Smooth muscle cell (in vitro differentiated cells): ENCODE data around the gene ZNF451. TPM values are rescaled to one million over a fixed set of nuclear protein-coding genes. Genes with fewer than 3 reads are reported as not detected.

Experiments
- DNase-seq: peaks from one replicate; lab custom pipeline; 2025; ENCODE audit not compliant: unreplicated experiment; lab: John Stamatoyannopoulos, UW
- H2AFZ ChIP-seq: fragments of 200-600 bp; sonication (generic); 2 replicates; pipeline ENCODE4 v1.6.0; 2016; ENCODE audit warnings: antibody characterized with exemption, low read depth, mild to moderate bottlenecking
- H3F3A ChIP-seq: fragments of 200-600 bp; sonication (generic); 2 replicates; pipeline ENCODE4 v1.6.0; 2017; ENCODE audit warnings: antibody characterized with exemption, low read depth
- H3K27ac ChIP-seq: fragments of 200-600 bp; sonication (generic); 2 replicates; pipeline ENCODE4 v1.5.1; 2016; ENCODE audit warnings: low read depth, mild to moderate bottlenecking
- H3K27me3 ChIP-seq: fragments of 200-600 bp; sonication (generic); 2 replicates; pipeline ENCODE4 v1.6.1; 2016; ENCODE audit warnings: low read depth, mild to moderate bottlenecking
- H3K36me3 ChIP-seq: fragments of 200-600 bp; sonication (generic); 2 replicates; pipeline ENCODE4 v1.5.1; 2016; ENCODE audit warnings: low read depth
- H3K4me1 ChIP-seq: fragments of 200-600 bp; sonication (generic); 2 replicates; pipeline ENCODE4 v1.5.1; 2016; ENCODE audit warnings: low read depth
- H3K4me2 ChIP-seq: fragments of 200-600 bp; sonication (generic); 2 replicates; pipeline ENCODE4 v1.6.0; 2016; ENCODE audit warnings: mild to moderate bottlenecking
- H3K4me3 ChIP-seq: fragments of 200-600 bp; sonication (generic); 2 replicates; pipeline ENCODE4 v1.5.1; 2016; ENCODE audit warnings: mild to moderate bottlenecking
- H3K79me2 ChIP-seq: fragments of 200-600 bp; sonication (generic); 2 replicates; pipeline ENCODE4 v1.6.0; 2016; ENCODE audit warnings: low read depth, mild to moderate bottlenecking
- H3K9ac ChIP-seq: fragments of 200-600 bp; sonication (generic); 2 replicates; pipeline ENCODE4 v1.6.0; 2016; ENCODE audit warnings: low read depth
- H3K9me3 ChIP-seq: fragments of 200-600 bp; sonication (generic); replicated peaks from 2 replicates; pipeline ENCODE4 v1.5.1; 2016; ENCODE audit warnings: low read depth
- H4K20me1 ChIP-seq: fragments of 200-600 bp; sonication (generic); 2 replicates; pipeline ENCODE4 v1.6.0; 2016; ENCODE audit warnings: low read depth
- CTCF ChIP-seq: fragments of 200-600 bp; sonication (generic); IDR thresholded peaks from 2 replicates; pipeline ENCODE4 v1.5.1; 2017; ENCODE audit warnings: borderline replicate concordance, mild to moderate bottlenecking, antibody characterized with exemption; ENCODE audit not compliant: insufficient read depth, poor library complexity, severe bottlenecking
- WGBS: methylation state at CpG from one replicate; pipeline ENCODE4 v1.1.7; 2016; ENCODE audit warnings: low lambda C conversion rate; 5-methylcytosine and 5-hydroxymethylcytosine counted together
- polyA plus RNA-seq: library from polyadenylated mRNA; unstranded; fragments of >200 nt; fragmentation: Nextera tagmentation; extraction: Ambion mirVana; gene quantifications from 2 replicates; pipeline ENCODE4 v1.2.1, GENCODE V29; 2016
- total RNA-seq: library from RNA; depleted of rRNA; stranded (reverse); fragments of >200 nt; gene quantifications from 2 replicates; pipeline ENCODE4 v1.2.3, GENCODE V29; 2014

ZNF451 gene
- total and polyA plus RNA-seq, 2 experiments from 2014 or later: 21.1 to 76.5 TPM

- Histone ChIP-seq H2AFZ (no peak overlapping the region), H4K20me1 (peaks cover 89% of the 10 kb centered on the region), H3K4me2 (no peak overlapping the region), H3K27ac (peak overlapping the region; percentile 20), H3K27me3 (no peaks in the 10 kb centered on the region), H3K4me3 (no peak overlapping the region), H3F3A (peaks cover 15% of the 10 kb centered on the region), H3K79me2 (peaks cover 99% of the 10 kb centered on the region), H3K4me1 (peaks cover 22% of the 10 kb centered on the region), H3K36me3 (no peaks in the 10 kb centered on the region), H3K9ac (no peak overlapping the region), H3K9me3 (no peaks in the 10 kb centered on the region)
- WGBS: 65% methylated on average over 1 of the region's 1 CpG
- TF ChIP-seq CTCF: no peak
- no peak for DNase-seq
Measured at GRCh38 chr6:57201718-57202117, 111.7 kb downstream of the ZNF451 start.

- peaks cover 74% of the 10 kb centered on the region for H4K20me1 ChIP-seq
- H3K9me3 ChIP-seq: no peaks in the 10 kb centered on the region
- H3K27ac ChIP-seq: peak overlapping the region; percentile 79
- no peak overlapping the region for H3K9ac ChIP-seq
- WGBS: 62% methylated on average over 7 of the region's 7 CpGs
- TF ChIP-seq CTCF: no peak
- peak overlapping the region; percentile 54 for H3K4me2 ChIP-seq
- peaks cover 28% of the 10 kb centered on the region for H3F3A ChIP-seq
- no peak for DNase-seq
- H3K4me1 ChIP-seq: peaks cover 31% of the 10 kb centered on the region
- no peak overlapping the region for H2AFZ ChIP-seq
- no peaks in the 10 kb centered on the region for H3K36me3 ChIP-seq
- H3K27me3 ChIP-seq: no peaks in the 10 kb centered on the region
- H3K79me2 ChIP-seq: peaks cover 84% of the 10 kb centered on the region
- H3K4me3 ChIP-seq: no peak overlapping the region
Measured at GRCh38 chr6:57205550-57206328, 115.8 kb downstream of the ZNF451 start.

GRCh38 chr6:57207141-57207540 is 117.2 kb downstream of the ZNF451 start:
- peaks cover 25% of the 10 kb centered on the region for H3K4me1 ChIP-seq
- WGBS: 41% methylated on average over 2 of the region's 2 CpGs
- no peak for TF ChIP-seq CTCF
- peak overlapping the region; percentile 54 for H3K4me2 ChIP-seq
- DNase-seq: no peak
- H3K27ac ChIP-seq: peak overlapping the region; percentile 79
- peaks cover 21% of the 10 kb centered on the region for H3F3A ChIP-seq
- no peaks in the 10 kb centered on the region for H3K27me3 ChIP-seq
- no peak overlapping the region for H2AFZ ChIP-seq
- H3K9ac ChIP-seq: no peak overlapping the region
- H3K4me3 ChIP-seq: no peak overlapping the region
- peaks cover 69% of the 10 kb centered on the region for H4K20me1 ChIP-seq
- no peaks in the 10 kb centered on the region for H3K36me3 ChIP-seq
- H3K9me3 ChIP-seq: no peaks in the 10 kb centered on the region
- peaks cover 84% of the 10 kb centered on the region for H3K79me2 ChIP-seq

DNA sequence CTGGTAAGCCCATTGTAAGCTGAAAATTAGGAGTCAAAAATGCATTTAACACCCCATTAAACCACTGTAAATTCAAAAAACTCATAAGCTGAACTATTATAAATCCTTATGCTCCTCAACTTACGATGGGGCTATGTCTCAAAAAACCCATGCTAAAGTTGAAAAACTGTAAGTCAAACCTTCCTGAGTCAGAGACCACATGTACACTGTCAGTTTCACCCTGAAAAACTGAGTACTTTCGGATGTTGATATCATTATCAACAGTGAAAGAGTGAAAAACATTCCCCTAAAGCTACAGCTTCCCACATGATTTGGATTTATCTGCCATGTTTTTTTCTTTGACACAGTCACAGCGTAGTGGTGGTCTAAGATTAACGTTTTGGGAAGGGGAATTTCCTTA is 117.9 kb downstream of the ZNF451 start:
- no peak for TF ChIP-seq CTCF
- Histone ChIP-seq H3K4me2 (peak overlapping the region; percentile 54), H3K4me1 (peaks cover 22% of the 10 kb centered on the region), H3F3A (peaks cover 21% of the 10 kb centered on the region), H3K36me3 (no peaks in the 10 kb centered on the region), H4K20me1 (peaks cover 68% of the 10 kb centered on the region), H3K27me3 (no peaks in the 10 kb centered on the region), H3K4me3 (no peak overlapping the region), H3K79me2 (peaks cover 84% of the 10 kb centered on the region), H3K9me3 (no peaks in the 10 kb centered on the region), H3K27ac (peak overlapping the region; percentile 79), H2AFZ (no peak overlapping the region), H3K9ac (no peak overlapping the region)
- no peak for DNase-seq
- WGBS: 19% methylated on average over 4 of the region's 4 CpGs
